Activated CD4-positive, alpha-beta T cell treated with anti-CD3 and anti-CD28 coated beads for 36 hours (primary cell): ENCODE results near the gene MMP11. TPM values are rescaled to one million over a fixed set of nuclear protein-coding genes. Genes with fewer than 3 reads are reported as not detected.

Source experiments
- ATAC-seq: fragments of 200-7000 bp; cut with Tn5 transposase; one replicate; pipeline ENCODE4 v1.10.0; 2021; ENCODE audit warnings: mild to moderate bottlenecking, moderate library complexity
- CTCF ChIA-PET: fragments of 350-600 bp; sonication (Branson Sonifier 250); formaldehyde crosslinking; loops from one replicate; lab custom pipeline; 2021; ENCODE audit warnings: antibody characterized with exemption; lab: Charles Lee
- POLR2A ChIA-PET: fragments of 350-600 bp; sonication (Branson Sonifier 250); formaldehyde crosslinking; loops from one replicate; lab custom pipeline; 2021; ENCODE audit warnings: antibody characterized with exemption, inconsistent platforms; lab: Charles Lee
- DNase-seq: peaks from one replicate; pipeline ENCODE4 v3.0.0-alpha.2; 2020
- H3K27ac Mint-ChIP-seq: one replicate; pipeline ENCODE4 v1.8.0; 2021; ENCODE audit warnings: mixed read lengths
- H3K27me3 Mint-ChIP-seq: one replicate; pipeline ENCODE4 v1.8.0; 2021; ENCODE audit warnings: mixed read lengths
- H3K36me3 Mint-ChIP-seq: one replicate; pipeline ENCODE4 v1.8.0; 2021; ENCODE audit warnings: low read depth, mixed read lengths
- H3K4me1 Mint-ChIP-seq: one replicate; pipeline ENCODE4 v1.8.0; 2021; ENCODE audit warnings: mixed read lengths
- H3K4me3 Mint-ChIP-seq: one replicate; pipeline ENCODE4 v1.8.0; 2021; ENCODE audit warnings: mild to moderate bottlenecking, moderate library complexity, mixed read lengths
- H3K9me3 Mint-ChIP-seq: one replicate; pipeline ENCODE4 v1.8.0; 2021; ENCODE audit warnings: low read depth, mixed read lengths
- intact Hi-C, 2 experiments: fragments of 100-400 bp; cut with DNase I in 1 of 2; cut with micrococcal nuclease in 1 of 2; formaldehyde crosslinking; loops; one replicate each; pipeline versions ENCODE4 v1.14.2 to v1.15.1; 2022 to 2024; cut with DNase I, micrococcal nuclease
- total RNA-seq, 2 experiments: library from RNA; stranded (reverse); gene quantifications; one replicate each; pipeline ENCODE4 v1.2.3, GENCODE V29; 2021

MMP11 gene
- total RNA-seq, 2 experiments from 2014 or later = 0.32 to 1.1 TPM

DNA sequence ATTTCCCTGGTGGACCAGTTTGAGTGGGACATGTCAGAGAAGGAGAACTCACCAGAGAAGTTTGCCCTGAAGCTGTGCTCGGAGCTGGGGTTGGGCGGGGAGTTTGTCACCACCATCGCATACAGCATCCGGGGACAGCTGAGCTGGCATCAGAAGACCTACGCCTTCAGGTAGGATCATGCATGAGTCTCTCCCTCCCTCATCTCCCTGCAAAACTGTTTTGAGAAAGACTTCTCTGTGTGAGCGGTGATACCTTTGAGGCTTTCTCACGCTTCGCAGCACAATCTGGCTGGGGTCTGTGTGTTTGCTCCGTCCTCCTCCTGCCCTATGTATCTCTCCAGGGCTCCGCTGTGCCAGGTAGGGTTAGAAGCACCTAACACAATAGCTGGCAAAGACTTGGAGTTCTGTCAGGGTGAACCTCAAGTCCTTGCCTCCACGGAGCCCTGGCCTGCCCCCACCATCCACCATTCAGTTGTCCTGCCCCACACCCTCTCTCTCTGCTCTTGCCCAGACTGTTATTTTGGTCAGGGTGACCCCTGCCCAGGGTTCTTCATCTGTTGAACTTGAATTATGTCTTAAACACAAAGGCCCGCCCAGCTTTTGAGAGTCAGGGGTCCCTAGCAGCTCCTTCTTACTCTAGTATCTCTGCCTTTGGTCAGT lies 52.7 kb downstream of the MMP11 start:
- H3K4me1 Mint-ChIP-seq = peaks cover 2% of the 10 kb centered on the region
- peaks cover 41% of the 10 kb centered on the region for H3K36me3 Mint-ChIP-seq
- no peak overlapping the region for H3K4me3 Mint-ChIP-seq
- ATAC-seq = no peak
- H3K9me3 Mint-ChIP-seq = no peaks in the 10 kb centered on the region
- ChIA-PET POLR2A (no interaction called here), CTCF (interaction anchor here (0.5 kb wide), 1 partner anchor 14 kb away, joined by 3 read pairs; no protein-coding TSS in a partner anchor)
- no peak for DNase-seq
- H3K27ac Mint-ChIP-seq = peak overlapping the region; percentile 74
- intact Hi-C loops = no loop called here
- no peaks in the 10 kb centered on the region for H3K27me3 Mint-ChIP-seq

DNA sequence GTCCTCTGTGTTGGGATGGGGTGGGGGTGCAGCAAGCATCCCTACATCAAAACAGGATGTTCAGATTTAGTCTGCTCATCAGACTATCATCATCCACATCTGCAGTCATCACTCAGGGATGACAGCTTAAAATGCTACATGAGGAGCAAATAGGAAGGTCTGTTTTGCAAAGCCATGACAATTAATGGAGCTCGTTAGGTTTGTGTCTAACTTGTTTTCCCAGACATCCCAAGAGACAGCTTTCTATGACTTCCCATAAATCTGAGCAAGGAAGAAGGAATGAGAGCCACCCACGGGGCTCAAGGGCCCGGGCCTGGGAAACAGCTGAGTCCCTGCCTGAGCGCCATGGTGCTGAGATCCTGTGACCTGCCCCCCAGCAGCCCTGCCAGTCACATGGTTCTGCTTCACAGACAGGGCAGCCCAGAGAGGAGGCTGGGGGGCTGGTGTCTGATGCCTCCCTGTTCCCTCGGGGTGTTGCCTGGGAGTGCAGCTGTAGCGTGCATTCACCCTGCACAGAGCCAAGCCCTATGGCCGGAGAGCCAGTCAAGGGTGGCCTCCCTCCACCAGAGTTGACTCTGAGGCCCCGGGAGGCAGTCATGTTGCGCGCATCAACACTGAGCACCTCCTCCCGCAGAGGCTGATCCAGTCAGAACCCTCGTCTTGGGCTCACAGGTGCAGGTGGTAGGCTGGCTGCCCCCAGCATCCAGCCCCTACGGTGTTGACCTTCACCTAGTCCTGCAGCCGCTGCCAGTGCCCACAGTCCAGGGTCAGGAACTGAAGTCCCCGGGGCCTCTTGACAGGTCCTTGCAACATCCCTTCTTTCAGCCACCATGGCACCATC lies 54.1 kb downstream of the MMP11 start:
- no peaks in the 10 kb centered on the region for H3K27me3 Mint-ChIP-seq
- DNase-seq = no peak
- ATAC-seq = no peak
- peaks cover 38% of the 10 kb centered on the region for H3K36me3 Mint-ChIP-seq
- ChIA-PET CTCF (no interaction called here), POLR2A (no interaction called here)
- intact Hi-C loops = no loop called here
- no peak overlapping the region for H3K4me3 Mint-ChIP-seq
- H3K4me1 Mint-ChIP-seq = no peaks in the 10 kb centered on the region
- H3K27ac Mint-ChIP-seq = peak overlapping the region; percentile 73
- no peaks in the 10 kb centered on the region for H3K9me3 Mint-ChIP-seq

DNA sequence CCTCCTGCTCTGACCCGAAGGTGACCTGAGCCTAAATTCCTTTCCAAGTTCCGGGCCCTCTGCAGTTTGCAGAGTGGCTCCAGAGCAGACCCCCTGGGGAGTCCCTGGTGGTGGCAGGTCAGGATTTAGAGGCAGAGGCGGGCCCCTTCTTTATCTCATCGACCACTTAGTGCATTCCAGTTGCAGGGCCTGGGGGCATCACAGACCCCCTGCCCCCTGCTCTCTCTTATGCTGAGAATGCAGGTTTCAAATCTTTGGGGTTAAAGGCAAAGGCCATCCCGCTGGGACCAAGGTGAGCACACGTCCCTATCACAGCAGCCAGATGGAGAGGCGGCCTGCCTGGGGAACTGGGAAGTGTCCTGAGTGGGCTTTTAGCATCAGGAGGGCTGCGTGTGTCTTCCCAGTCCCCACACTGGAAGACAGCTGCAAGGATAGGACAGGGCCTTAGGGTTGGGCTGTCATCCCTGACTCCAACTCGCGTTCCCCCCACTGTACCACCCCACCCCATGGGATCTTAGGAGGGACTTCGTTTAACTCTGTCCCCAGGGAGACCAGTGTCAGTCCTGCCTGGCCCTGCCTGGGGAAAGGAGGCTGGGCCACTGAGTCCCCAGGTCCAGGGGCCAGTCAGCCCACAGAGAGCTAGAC lies 54.8 kb downstream of the MMP11 start:
- ATAC-seq (no peak), DNase-seq (no peak)
- intact Hi-C loops = no loop called here
- ChIA-PET POLR2A (no interaction called here), CTCF (no interaction called here)
- Mint-ChIP-seq H3K9me3 (no peaks in the 10 kb centered on the region), H3K4me1 (no peaks in the 10 kb centered on the region), H3K36me3 (peaks cover 34% of the 10 kb centered on the region), H3K27ac (no peak overlapping the region), H3K27me3 (no peaks in the 10 kb centered on the region), H3K4me3 (no peak overlapping the region)

DNA sequence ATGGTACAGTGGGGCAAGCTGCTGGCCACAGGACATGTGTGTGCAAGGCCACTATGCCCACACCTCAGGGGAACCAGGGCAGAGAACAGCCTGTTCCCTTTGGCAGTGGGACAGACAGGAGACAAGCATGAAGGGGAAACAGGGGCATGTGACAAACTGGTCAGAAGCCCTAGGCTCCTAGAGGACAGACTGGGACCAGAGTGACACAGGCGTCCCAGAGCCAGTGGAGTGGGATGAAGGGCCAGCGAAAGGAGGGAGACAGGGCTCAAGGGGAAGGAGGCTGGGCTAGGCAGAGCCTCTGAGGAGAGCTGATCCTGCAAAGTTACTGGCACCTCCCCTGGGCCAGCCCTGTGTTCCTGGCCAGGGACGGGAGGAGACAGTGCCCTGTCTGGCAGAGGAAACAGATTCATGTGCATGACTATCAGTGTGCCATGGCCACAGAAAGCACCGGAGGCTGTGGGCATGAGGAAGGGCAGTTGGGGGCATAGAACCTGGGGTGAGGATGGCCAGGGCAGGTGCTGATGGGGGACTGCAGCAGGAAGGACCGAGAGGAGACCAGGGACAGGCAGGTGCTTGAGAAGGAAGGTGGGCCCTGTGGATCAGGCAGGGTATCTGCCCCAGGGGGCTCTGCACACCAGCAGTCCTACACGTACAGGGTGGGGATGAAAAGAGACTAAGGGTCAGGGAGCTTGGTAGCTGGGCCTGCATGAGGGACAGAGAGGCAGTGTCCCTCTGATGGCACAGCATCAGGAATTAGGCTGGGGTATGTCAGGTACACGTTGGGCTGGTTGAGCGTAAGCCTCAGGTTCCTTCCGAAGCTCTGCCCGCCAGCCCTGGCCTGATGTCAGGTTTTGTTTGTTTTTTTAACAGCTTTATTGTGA lies 56.4 kb downstream of the MMP11 start:
- peaks cover 23% of the 10 kb centered on the region for H3K36me3 Mint-ChIP-seq
- no peak for DNase-seq
- intact Hi-C loops = no loop called here
- ChIA-PET POLR2A (interaction anchor here (0.6 kb wide), 1 partner anchor 14 kb away, joined by 3 read pairs; no protein-coding TSS in a partner anchor), CTCF (interaction anchor here (0.6 kb wide), 2 partner anchors 21 to 287 kb away, joined by 3 to 4 read pairs; no protein-coding TSS in a partner anchor)
- H3K9me3 Mint-ChIP-seq = no peaks in the 10 kb centered on the region
- no peak for ATAC-seq
- H3K4me1 Mint-ChIP-seq = no peaks in the 10 kb centered on the region
- H3K4me3 Mint-ChIP-seq = no peak overlapping the region
- no peak overlapping the region for H3K27ac Mint-ChIP-seq
- H3K27me3 Mint-ChIP-seq = no peaks in the 10 kb centered on the region

DNA sequence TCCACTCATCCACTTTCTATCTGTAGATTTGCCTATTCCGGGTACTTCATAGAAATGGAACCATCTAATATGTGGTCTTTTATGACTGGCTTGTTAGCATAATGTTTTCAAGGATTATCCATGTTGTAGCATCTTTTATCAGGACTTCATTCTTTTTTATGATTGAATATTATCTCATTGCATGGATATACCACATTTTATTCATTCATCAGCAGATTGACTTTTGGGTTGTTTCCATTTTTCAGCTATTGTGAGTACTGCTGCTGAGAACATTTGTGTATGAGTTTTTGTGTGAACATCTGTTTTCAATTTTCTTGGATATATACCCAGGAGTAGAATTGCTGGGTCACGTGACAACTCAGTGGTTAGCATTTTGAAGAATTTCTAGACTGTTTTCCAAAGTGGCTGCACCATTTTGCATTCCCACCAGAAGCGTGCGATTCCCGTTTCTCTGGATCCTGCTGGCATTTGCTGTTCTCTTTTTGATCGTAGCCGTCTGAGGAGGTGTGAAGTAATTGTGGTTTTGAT lies 57.3 kb downstream of the MMP11 start:
- Mint-ChIP-seq H3K4me3 (no peak overlapping the region), H3K27ac (peak overlapping the region; percentile 6), H3K9me3 (no peaks in the 10 kb centered on the region), H3K36me3 (peaks cover 19% of the 10 kb centered on the region), H3K4me1 (no peaks in the 10 kb centered on the region), H3K27me3 (no peaks in the 10 kb centered on the region)
- ATAC-seq = no peak
- no peak for DNase-seq
- intact Hi-C loops = loop anchor here in 1 of 2 experiments (10.0 kb wide), 1 partner anchor 615 kb away; no protein-coding TSS in a partner anchor
- ChIA-PET POLR2A (no interaction called here), CTCF (interaction anchor here (0.6 kb wide), 1 partner anchor 20 kb away, joined by 4 read pairs; no protein-coding TSS in a partner anchor)

DNA sequence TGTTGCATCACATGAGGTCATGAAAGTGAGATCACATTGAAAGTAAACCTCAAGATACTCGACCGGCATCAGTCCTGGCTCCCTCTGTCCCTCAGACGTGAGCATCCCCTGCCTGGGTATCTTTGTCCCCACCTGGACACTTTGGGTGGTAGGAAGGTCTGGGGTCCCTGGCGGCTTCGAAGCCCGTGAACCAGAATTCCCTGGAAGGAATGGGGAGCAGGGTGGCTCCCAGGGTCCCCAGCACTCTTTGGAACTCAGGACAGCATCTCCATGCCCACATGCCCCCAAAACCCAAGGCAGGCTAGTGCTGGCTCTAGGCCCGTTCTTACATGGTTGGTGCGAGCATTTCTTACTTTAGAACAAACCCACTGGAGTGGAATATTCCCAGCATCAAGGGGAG lies 58.6 kb downstream of the MMP11 start:
- DNase-seq (no peak), ATAC-seq (no peak)
- no peak overlapping the region for H3K4me3 Mint-ChIP-seq
- H3K27ac Mint-ChIP-seq = no peak overlapping the region
- no peaks in the 10 kb centered on the region for H3K4me1 Mint-ChIP-seq
- intact Hi-C loops = loop anchor here in 1 of 2 experiments (10.0 kb wide), 1 partner anchor 616 kb away; no protein-coding TSS in a partner anchor
- H3K36me3 Mint-ChIP-seq = peaks cover 13% of the 10 kb centered on the region
- no peaks in the 10 kb centered on the region for H3K27me3 Mint-ChIP-seq
- no peaks in the 10 kb centered on the region for H3K9me3 Mint-ChIP-seq
- ChIA-PET POLR2A (no interaction called here), CTCF (no interaction called here)

DNA sequence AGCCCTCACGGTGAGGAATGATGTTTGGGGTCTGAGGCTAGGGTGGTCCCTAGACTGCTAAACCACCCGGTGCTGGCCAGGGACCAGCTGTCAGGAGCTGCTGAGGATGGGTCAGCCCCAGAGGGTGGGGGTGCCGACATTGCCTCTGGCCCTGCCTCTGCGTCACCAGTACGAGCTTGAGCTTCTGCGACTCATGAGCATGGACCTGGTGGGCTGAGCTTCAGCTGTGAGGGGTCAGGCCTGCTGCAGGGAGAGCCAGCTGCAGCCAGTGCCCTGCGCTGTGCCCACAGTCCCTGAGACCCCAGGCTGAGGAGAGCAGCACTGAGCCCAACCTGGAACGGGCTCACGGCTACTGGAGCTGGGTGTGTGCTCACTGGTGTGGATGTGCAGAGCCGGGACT lies 59.1 kb downstream of the MMP11 start:
- DNase-seq (no peak), ATAC-seq (no peak)
- Mint-ChIP-seq H3K36me3 (peaks cover 9% of the 10 kb centered on the region), H3K4me1 (no peaks in the 10 kb centered on the region), H3K4me3 (no peak overlapping the region), H3K9me3 (no peaks in the 10 kb centered on the region), H3K27ac (no peak overlapping the region), H3K27me3 (no peaks in the 10 kb centered on the region)
- POLR2A ChIA-PET = no interaction called here
- intact Hi-C loops = loop anchor here in 1 of 2 experiments (10.0 kb wide), 1 partner anchor 617 kb away; no protein-coding TSS in a partner anchor
- CTCF ChIA-PET = interaction anchor here (1.0 kb wide), 1 partner anchor 18 kb away, joined by 3 read pairs; no protein-coding TSS in a partner anchor

DNA sequence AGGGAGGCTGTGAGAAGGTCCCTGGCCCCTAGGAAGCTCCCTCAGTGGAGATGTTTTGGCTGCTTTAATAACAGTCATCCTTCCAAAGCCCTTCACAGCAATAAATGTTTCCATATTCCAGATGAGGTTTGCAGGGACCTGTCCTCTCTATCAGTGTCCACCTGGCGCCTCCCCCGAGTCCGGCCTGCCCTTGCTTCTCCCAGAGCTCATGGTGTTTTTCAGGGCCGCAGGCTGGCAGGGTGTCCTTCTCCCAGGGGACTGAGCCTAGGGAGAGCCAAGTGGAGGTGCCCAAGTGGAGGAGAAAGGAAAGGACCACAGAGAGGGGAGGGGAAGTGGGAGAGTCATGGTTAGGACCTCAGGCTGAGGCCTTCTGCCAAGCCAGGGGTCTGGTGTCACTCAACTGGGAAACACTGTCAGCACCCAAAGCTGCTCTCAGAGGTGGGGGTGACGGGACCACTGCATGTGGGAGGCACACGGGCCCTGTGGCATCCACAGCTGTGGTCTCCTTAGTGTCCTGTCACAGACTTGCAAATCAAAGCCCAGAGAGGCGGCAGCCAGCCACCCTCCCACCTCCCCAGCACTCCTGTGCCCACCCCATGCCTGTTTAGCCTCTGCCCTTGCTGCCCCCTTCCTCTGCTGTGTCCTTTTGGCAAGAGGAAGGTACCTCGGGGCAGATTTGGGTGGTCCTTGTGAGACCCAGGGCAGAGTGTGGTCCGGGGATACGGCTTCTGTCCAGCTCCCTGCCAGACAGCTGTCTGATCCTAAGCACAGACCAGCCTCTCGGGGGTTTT lies 59.8 kb downstream of the MMP11 start:
- Mint-ChIP-seq H3K27me3 (no peaks in the 10 kb centered on the region), H3K4me3 (no peak overlapping the region), H3K4me1 (peaks cover 2% of the 10 kb centered on the region), H3K27ac (no peak overlapping the region), H3K36me3 (peaks cover 6% of the 10 kb centered on the region), H3K9me3 (no peaks in the 10 kb centered on the region)
- ATAC-seq (no peak), DNase-seq (no peak)
- POLR2A ChIA-PET = no interaction called here
- intact Hi-C loops = loop anchor here in 1 of 2 experiments (10.0 kb wide), 1 partner anchor 618 kb away; no protein-coding TSS in a partner anchor
- CTCF ChIA-PET = interaction anchor here (1.0 kb wide), 1 partner anchor 17 kb away, joined by 3 read pairs; no protein-coding TSS in a partner anchor

DNA sequence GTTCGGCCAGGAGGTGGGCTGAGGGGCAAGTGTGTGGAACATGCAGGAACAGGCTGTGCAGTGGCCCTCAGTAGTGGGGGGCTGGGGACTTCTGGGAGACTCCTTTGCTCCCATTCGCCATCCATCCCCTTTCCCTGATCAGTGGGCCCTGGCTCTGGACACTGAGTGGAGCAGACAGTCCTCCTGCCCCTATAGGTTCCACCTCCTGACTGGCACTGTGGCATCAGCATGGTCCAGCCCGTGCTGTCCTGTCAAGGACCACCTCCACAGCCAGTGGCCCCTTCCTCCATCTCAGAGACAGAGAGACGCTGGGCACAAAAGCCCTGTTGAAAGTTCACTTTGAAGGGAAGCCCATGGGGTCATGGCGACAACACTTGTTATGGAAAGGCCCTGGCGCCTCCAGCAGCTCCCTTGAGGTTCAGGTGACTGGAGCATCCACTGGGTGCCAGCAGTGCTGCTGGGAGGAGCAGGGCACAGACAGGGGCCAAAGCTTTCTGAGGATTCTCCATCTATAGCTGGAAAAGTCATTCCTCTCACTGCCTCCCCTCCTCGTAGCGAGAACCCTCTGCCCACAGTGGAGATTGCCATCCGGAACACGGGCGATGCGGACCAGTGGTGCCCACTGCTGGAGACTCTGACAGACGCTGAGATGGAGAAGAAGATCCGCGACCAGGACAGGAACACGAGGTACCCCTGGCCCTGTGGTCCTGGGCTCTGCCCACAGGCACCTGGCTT lies 60.5 kb downstream of the MMP11 start:
- intact Hi-C loops = loop anchor here in 1 of 2 experiments (10.0 kb wide), 1 partner anchor 618 kb away; no protein-coding TSS in a partner anchor
- CTCF ChIA-PET = no interaction called here
- POLR2A ChIA-PET = no interaction called here

More for the DNA sequence above, 60.5 kb downstream of the MMP11 start:
- peaks cover 7% of the 10 kb centered on the region for H3K4me1 Mint-ChIP-seq
- H3K4me3 Mint-ChIP-seq = no peak overlapping the region
- no peak for ATAC-seq
- DNase-seq = no peak
- no peaks in the 10 kb centered on the region for H3K9me3 Mint-ChIP-seq
- H3K27ac Mint-ChIP-seq = no peak overlapping the region
- peaks cover 5% of the 10 kb centered on the region for H3K36me3 Mint-ChIP-seq
- no peaks in the 10 kb centered on the region for H3K27me3 Mint-ChIP-seq
